H7 (cell line): Measurements from ENCODE around the gene SUCLG1. TPM values are rescaled to one million over a fixed set of nuclear protein-coding genes. Genes with fewer than 3 reads are reported as not detected.

ENCODE experiments used
- DNase-seq: peaks from one replicate; pipeline ENCODE4 v3.0.0; 2012
- H3K27me3 ChIP-seq: 2 replicates; pipeline ENCODE4 v1.6.0; 2011; ENCODE audit warnings: mild to moderate bottlenecking, low read length; ENCODE audit not compliant: control insufficient read depth, insufficient read depth
- H3K36me3 ChIP-seq: replicated peaks from 2 replicates; pipeline ENCODE4 v1.5.1; 2011; ENCODE audit warnings: low read length; ENCODE audit not compliant: control insufficient read depth, insufficient read depth
- H3K4me3 ChIP-seq: 2 replicates; pipeline ENCODE4 v1.5.1; 2011; ENCODE audit warnings: low read depth, mild to moderate bottlenecking, control low read depth, low read length, moderate library complexity; ENCODE audit not compliant: insufficient read depth
- total RNA-seq: library from RNA; depleted of rRNA; stranded (reverse); fragments of >200 nt; shearing (Covaris generic); gene quantifications from 2 replicates; pipeline ENCODE4 v1.2.3, GENCODE V29; 2014; rRNA removed

Gene SUCLG1
- 75.0 and 76.4 TPM in 2 replicates for total RNA-seq

GRCh38 chr2:84459018-84459943, at the start of gene SUCLG1:
Gene SUCLG1 (minus strand): TSS chr2:84459280. CDS start chr2:84459269, 11 bp downstream.
- DNase-seq, result peak; percentile 88
- H3K36me3 ChIP-seq, result no peaks in the 10 kb centered on the region
- H3K4me3 ChIP-seq, result peak within 1 kb of the TSS; percentile 81
- no peaks in the 10 kb centered on the region for H3K27me3 ChIP-seq

DNA sequence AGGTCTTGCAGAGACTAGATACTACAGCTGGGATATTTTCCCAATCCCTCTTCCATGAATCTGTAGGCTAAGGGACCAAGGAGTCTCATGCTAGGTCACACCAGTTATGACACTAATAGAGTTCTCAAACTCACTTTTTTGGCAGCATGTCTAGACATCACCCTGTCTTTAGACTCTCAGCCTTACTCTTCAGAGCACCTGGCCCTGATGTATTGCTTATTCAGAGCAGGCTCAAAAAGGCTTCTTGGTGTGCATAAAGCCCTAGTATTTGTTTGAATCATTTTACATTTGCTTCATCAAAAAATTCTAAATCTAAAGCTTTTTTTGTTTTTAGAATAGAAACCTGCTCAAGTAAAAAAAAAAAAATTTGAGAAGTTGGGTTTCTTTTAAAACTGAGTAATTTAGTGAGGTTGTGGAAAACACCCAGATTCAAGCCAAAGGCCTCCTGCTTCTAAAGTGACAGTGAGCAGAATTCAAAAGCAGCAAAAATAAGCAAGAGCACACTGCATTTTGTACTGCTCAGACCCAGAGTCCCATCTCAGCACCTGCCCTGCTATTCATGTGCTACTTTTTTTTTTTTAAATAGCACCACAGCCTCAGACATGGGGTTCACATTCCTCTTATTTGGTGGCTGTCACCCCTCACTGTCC, 39.2 kb upstream of the SUCLG1 start:
- H3K4me3 ChIP-seq, result no peak overlapping the region
- no peak for DNase-seq
- no peaks in the 10 kb centered on the region for H3K36me3 ChIP-seq
- no peaks in the 10 kb centered on the region for H3K27me3 ChIP-seq

- no peak overlapping the region for H3K4me3 ChIP-seq
- no peaks in the 10 kb centered on the region for H3K36me3 ChIP-seq
- no peaks in the 10 kb centered on the region for H3K27me3 ChIP-seq
- DNase-seq, result no peak
Observed at GRCh38 chr2:84497285-84497684, 38.2 kb upstream of the SUCLG1 start.

DNA sequence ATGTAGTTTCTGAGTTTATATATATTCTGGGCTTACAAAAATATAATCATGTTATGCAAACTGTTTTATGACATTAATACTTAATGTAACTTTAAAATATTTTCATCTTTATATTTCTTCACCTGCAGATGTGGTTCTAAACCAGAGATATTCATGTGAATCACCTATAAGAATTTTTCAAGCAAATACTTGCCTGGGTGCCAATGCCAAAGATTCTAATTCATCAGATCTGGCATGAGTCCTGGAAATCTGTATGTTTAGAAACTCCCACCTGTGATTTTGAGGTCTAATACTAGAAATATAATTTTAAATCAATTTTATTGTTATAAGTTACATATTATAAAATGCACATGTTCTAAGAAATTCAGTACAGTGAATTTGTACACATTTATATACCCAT, 37.3 kb upstream of the SUCLG1 start:
- Histone ChIP-seq H3K4me3 (no peak overlapping the region), H3K27me3 (no peaks in the 10 kb centered on the region), H3K36me3 (no peaks in the 10 kb centered on the region)
- DNase-seq, result no peak

- Histone ChIP-seq H3K4me3 (no peak overlapping the region), H3K27me3 (no peaks in the 10 kb centered on the region), H3K36me3 (no peaks in the 10 kb centered on the region)
- peak; percentile 38 for DNase-seq
Observed at GRCh38 chr2:84495539-84496146, 36.6 kb upstream of the SUCLG1 start.

- no peaks in the 10 kb centered on the region for H3K27me3 ChIP-seq
- DNase-seq, result no peak
- H3K4me3 ChIP-seq, result no peak overlapping the region
- no peaks in the 10 kb centered on the region for H3K36me3 ChIP-seq
Observed at GRCh38 chr2:84494070-84494469, 35.0 kb upstream of the SUCLG1 start.

DNA sequence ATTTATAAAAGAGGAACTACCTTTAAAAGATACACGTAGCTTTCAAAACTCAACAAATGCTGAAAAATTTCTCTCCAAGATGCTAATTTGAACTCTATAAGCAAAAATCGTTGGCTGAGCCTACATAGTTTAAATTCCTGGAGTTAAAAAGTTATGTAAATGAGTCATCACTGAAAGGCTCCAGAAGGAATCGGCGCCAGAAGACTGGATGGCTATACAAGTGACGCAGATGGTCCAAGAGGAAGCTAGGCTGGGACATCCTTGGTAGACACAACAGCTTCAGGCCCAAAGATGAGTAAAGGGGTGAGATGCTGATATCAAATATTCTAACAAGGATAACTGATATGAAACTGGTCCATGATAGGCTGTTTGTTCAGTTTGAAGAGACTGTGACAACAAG, 34.4 kb upstream of the SUCLG1 start:
- no peaks in the 10 kb centered on the region for H3K36me3 ChIP-seq
- DNase-seq, result no peak

DNA sequence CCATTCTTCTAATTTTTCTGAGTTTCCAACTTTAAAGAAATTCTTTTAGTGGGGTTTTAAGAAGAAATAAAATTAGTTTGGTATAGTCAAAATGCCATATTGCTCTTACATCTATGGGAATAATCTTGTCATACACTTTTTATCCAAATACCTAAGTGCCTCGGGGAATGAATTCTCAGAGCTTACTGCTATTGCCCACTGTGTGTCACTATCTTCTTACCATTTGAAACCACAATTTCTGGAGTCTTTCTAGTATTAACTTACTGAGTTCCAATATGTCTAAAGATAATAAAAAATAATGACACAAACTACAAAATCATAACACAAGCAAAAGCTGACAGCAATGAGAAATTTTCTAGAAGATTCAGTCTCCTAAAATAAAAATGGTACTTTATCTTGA, 33.5 kb upstream of the SUCLG1 start:
- no peak for DNase-seq
- no peaks in the 10 kb centered on the region for H3K36me3 ChIP-seq
- H3K27me3 ChIP-seq, result no peaks in the 10 kb centered on the region
- H3K4me3 ChIP-seq, result no peak overlapping the region

More for the DNA sequence above, 34.4 kb upstream of the SUCLG1 start:
- H3K27me3 ChIP-seq, result no peaks in the 10 kb centered on the region
- H3K4me3 ChIP-seq, result no peak overlapping the region

GRCh38 chr2:84491741-84492140, 32.7 kb upstream of the SUCLG1 start:
- Histone ChIP-seq H3K36me3 (no peaks in the 10 kb centered on the region), H3K4me3 (no peak overlapping the region)

GRCh38 chr2:84491256-84491655, 32.2 kb upstream of the SUCLG1 start:
- Histone ChIP-seq H3K36me3 (no peaks in the 10 kb centered on the region), H3K4me3 (no peak overlapping the region), H3K27me3 (no peaks in the 10 kb centered on the region)
- DNase-seq, result no peak

More at GRCh38 chr2:84491741-84492140, 32.7 kb upstream of the SUCLG1 start:
- DNase-seq, result no peak
- H3K27me3 ChIP-seq, result no peaks in the 10 kb centered on the region

DNA sequence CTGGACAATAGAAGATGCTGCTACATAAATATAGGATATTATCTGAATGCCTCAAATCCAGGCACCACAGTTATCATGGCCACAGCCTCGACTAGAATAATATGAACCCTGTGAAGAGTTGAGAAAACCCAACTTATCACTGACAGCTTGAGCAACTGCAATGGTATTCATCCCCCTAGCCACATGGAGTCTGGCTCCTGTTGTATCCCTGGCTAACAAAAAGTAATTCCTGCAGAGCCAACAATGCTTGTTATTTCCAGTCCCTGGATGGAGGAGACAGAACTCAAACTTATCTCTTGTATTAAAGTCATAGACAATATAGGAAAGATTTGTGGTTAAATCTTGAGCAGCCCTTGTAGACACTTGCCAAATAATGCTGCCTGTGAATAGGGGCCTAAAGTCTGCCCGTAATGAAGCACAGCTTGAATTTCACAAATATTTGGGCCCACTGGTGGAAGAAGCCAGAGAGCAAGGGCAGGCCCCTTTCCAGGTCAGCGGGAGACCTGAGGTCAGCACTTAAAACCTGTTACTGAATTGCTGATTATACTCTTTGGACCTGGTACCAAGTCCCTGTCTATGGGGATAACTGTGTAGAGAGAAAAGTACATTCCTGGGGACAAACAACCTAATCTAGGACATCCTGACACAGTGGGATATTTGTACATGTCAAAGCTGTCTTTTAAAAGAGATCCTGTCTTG, 28.4 kb upstream of the SUCLG1 start:
- H3K27me3 ChIP-seq, result no peaks in the 10 kb centered on the region
- DNase-seq, result no peak
- H3K36me3 ChIP-seq, result no peaks in the 10 kb centered on the region
- no peak overlapping the region for H3K4me3 ChIP-seq

DNA sequence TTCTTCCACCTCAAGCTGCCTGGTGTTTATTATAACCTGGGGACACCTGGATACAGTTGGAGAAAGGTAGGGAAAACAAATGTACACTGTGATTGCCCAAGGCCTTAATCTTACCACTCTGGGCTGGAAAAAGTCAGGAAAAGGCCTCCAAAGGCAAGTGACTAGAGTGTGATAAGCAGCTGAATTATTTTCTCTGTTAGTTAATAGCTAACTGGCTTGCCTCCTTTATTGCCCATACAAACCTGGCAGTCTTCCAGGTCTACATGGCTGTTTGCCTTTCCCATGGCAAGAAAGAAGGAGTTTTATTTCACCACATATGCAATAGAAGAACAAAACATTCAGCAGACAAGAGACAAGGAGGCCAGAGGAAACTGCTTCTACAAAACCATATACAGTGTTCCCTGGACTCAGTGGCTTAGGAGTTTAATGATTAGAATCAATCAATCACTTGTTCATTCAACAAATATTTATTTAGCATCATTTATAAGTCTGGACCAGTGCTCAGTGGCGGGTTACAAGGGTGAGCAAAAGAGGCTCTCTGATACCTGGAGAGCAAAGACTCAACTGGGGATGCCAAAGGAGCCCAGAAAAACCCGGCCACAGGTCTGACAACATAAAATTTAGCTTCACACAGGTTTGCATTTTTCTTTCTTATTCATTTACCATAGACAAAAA, 27.5 kb upstream of the SUCLG1 start:
- no peak for DNase-seq
- Histone ChIP-seq H3K36me3 (no peaks in the 10 kb centered on the region), H3K4me3 (no peak overlapping the region), H3K27me3 (no peaks in the 10 kb centered on the region)

DNA sequence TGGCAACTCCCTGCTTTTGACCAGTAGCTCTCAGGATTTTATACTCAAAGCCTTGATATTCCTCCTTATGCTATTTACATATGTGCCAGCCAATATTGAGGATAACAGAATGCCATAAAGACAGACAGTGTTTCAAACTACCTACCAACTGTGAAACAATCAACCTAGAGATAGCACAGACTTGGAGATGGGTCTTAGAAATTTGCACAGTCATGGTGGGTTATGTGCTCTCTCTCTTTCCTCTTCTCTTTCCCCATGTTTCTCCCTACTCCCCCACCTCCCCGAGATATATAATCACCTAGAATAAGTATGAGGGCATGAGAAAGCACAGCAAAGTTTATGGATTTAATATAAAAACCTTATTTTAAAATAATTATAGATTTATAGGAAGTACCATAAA, 24.2 kb upstream of the SUCLG1 start:
- Histone ChIP-seq H3K36me3 (no peaks in the 10 kb centered on the region), H3K27me3 (no peaks in the 10 kb centered on the region), H3K4me3 (no peak overlapping the region)
- DNase-seq, result no peak

- no peaks in the 10 kb centered on the region for H3K36me3 ChIP-seq
- H3K4me3 ChIP-seq, result no peak overlapping the region
- no peaks in the 10 kb centered on the region for H3K27me3 ChIP-seq
- DNase-seq, result no peak
Observed at GRCh38 chr2:84482603-84483002, 23.5 kb upstream of the SUCLG1 start.
